Chondrocyte (in vitro differentiated cells): ENCODE data around the gene TOR3A. TPM values are rescaled to one million over a fixed set of nuclear protein-coding genes. Genes with fewer than 3 reads are reported as not detected.
"Not testable (repeated sequence)": the region's sequence is repeated elsewhere in the genome, so short reads cannot be mapped to it uniquely, and the experiment has no call there.

Source experiments
- DNase-seq: peaks from one replicate; pipeline ENCODE4 v3.0.0; 2021; ENCODE audit warnings: mixed read lengths, low spot score
- H3K27ac Mint-ChIP-seq: one replicate; pipeline ENCODE4 v1.8.0; 2021; ENCODE audit warnings: mild to moderate bottlenecking, moderate library complexity, mixed read lengths; ENCODE audit not compliant: unreplicated experiment
- H3K27me3 Mint-ChIP-seq: 2 replicates; pipeline ENCODE4 v1.8.0; 2021; ENCODE audit warnings: low read depth, mixed read lengths
- H3K36me3 Mint-ChIP-seq: 2 replicates; pipeline ENCODE4 v1.8.0; 2021; ENCODE audit warnings: low read depth, mixed read lengths
- H3K4me1 Mint-ChIP-seq: 2 replicates; pipeline ENCODE4 v1.8.0; 2021; ENCODE audit warnings: low read depth, mild to moderate bottlenecking, mixed read lengths
- H3K4me3 Mint-ChIP-seq: one replicate; pipeline ENCODE4 v1.8.0; 2021; ENCODE audit warnings: mild to moderate bottlenecking, moderate library complexity, mixed read lengths; ENCODE audit not compliant: unreplicated experiment
- H3K9me3 Mint-ChIP-seq: 2 replicates; pipeline ENCODE4 v1.8.0; 2021; ENCODE audit warnings: low read depth, mixed read lengths
- CTCF ChIP-seq: fragments of 200-600 bp; sonication (generic); IDR thresholded peaks from 2 replicates; pipeline ENCODE4 v1.5.0; 2021; ENCODE audit warnings: antibody characterized with exemption, mild to moderate bottlenecking, moderate library complexity
- long read RNA-seq: library from polyadenylated mRNA; stranded (forward); transcript quantifications from one replicate; pipeline ENCODE4 v2.0.0, GENCODE V29; 2021
- total RNA-seq: library from RNA; stranded (reverse); gene quantifications from 3 replicates; pipeline ENCODE4 v1.2.1, GENCODE V29; 2021

The TOR3A gene, protein sequence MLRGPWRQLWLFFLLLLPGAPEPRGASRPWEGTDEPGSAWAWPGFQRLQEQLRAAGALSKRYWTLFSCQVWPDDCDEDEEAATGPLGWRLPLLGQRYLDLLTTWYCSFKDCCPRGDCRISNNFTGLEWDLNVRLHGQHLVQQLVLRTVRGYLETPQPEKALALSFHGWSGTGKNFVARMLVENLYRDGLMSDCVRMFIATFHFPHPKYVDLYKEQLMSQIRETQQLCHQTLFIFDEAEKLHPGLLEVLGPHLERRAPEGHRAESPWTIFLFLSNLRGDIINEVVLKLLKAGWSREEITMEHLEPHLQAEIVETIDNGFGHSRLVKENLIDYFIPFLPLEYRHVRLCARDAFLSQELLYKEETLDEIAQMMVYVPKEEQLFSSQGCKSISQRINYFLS
- 17.9 to 19.8 TPM (median 19.4 TPM) in 3 replicates for total RNA-seq
- long read RNA-seq, transcript TOR3A-203 (6 exons, 2,724 nt): major isoform, 53 of 67 reads
- long read RNA-seq, partial matches to known transcripts: 1 of 67 reads
- long read RNA-seq, other reads (novel, unspliced or antisense): 13 of 67 reads

- H3K4me1 Mint-ChIP-seq: peaks cover 22% of the 10 kb centered on the region
- DNase-seq: peak; percentile 98
- H3K9me3 Mint-ChIP-seq: no peaks in the 10 kb centered on the region
- peaks cover 3% of the 10 kb centered on the region for H3K36me3 Mint-ChIP-seq
- TF ChIP-seq CTCF: peak; percentile 15
- no peaks in the 10 kb centered on the region for H3K27me3 Mint-ChIP-seq
- H3K4me3 Mint-ChIP-seq: peak within 1 kb of the TSS; percentile 87
- peak within 1 kb of the TSS; percentile 91 for H3K27ac Mint-ChIP-seq
Measured at GRCh38 chr1:179081687-179082332, at the start of gene TOR3A. TOR3A (plus strand) TSS chr1:179082070; CDS start chr1:179082129, 59 bp downstream.

- Mint-ChIP-seq H3K27me3 (no peaks in the 10 kb centered on the region), H3K4me1 (peaks cover 57% of the 10 kb centered on the region), H3K4me3 (no peak overlapping the region), H3K27ac (peak overlapping the region; percentile 9), H3K9me3 (no peaks in the 10 kb centered on the region), H3K36me3 (no peaks in the 10 kb centered on the region)
- TF ChIP-seq CTCF: no peak
- no peak for DNase-seq
Measured at GRCh38 chr1:179034720-179035119, 47.1 kb upstream of the TOR3A start.

DNA sequence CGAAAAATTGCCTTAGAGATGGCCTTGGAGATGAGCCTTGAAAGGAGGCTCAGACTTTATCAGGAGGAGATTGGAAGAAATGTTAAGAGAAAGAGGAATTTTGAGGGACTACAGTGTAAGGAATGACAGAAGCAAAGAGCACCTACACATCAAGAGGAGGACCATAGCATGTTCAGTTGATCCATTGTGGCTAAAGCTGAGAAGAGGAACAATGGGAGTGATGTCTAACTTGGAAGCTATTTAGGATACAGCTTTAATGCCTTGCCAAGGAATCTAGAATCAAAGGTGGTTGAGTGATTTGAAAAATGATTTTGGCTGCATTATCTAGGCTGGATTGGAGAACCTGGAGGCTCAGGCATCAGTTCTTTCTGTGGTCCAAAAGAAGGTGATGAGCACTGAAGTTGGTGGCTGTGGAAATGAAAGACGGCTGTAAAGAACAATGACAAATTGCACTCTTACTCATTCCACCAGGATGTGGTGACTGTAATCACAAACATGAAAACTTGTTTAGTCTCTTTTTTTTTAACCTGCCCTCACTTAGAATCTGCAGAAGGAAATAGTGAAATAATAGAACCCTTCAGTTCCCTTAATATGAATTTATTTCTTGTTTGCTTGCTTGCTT lies 44.9 kb upstream of the TOR3A start:
- H3K27ac Mint-ChIP-seq: no peak overlapping the region
- TF ChIP-seq CTCF: no peak
- no peaks in the 10 kb centered on the region for H3K27me3 Mint-ChIP-seq
- no peak for DNase-seq
- H3K9me3 Mint-ChIP-seq: no peaks in the 10 kb centered on the region
- no peak overlapping the region for H3K4me3 Mint-ChIP-seq
- no peaks in the 10 kb centered on the region for H3K36me3 Mint-ChIP-seq
- H3K4me1 Mint-ChIP-seq: peaks cover 55% of the 10 kb centered on the region

DNA sequence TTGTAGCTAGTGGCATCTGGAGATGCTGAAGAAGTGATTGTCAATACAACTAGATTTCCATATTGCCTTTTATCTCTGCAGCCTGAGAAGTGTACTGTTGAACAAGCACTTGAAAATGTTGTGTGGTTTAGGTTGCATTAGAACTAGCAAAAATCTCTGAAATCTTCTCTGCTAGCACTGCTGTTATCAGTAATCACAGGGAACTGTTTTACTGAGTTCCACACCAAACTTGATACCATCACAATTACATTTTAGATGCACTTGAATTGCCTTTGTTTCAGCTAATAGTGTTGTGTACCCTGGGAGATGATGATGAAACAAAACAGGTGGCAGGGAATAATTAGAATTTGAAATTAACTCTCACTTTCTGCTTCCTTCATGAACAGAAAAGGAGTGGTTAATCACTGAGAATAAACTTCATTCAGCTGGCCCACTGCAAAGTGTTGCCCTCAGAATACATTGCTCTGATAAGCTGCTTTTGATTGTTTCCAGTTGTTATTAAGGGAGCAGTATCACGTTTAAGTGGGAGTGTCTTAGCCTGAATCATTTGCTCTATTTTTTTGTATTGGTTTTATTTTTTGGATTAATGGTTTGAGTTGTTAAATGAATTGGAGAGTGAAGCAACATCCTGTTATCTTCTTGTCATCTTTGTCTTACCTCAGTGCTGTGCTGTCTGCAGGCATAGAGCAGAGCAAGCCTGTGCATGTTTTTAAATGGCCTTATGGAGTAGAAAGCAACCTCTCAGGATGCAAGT lies 43.2 kb upstream of the TOR3A start:
- no peak for DNase-seq
- H3K4me3 Mint-ChIP-seq: no peak overlapping the region
- no peaks in the 10 kb centered on the region for H3K9me3 Mint-ChIP-seq
- no peaks in the 10 kb centered on the region for H3K27me3 Mint-ChIP-seq
- H3K4me1 Mint-ChIP-seq: peaks cover 41% of the 10 kb centered on the region
- H3K27ac Mint-ChIP-seq: no peak overlapping the region
- no peak for TF ChIP-seq CTCF
- H3K36me3 Mint-ChIP-seq: no peaks in the 10 kb centered on the region

DNA sequence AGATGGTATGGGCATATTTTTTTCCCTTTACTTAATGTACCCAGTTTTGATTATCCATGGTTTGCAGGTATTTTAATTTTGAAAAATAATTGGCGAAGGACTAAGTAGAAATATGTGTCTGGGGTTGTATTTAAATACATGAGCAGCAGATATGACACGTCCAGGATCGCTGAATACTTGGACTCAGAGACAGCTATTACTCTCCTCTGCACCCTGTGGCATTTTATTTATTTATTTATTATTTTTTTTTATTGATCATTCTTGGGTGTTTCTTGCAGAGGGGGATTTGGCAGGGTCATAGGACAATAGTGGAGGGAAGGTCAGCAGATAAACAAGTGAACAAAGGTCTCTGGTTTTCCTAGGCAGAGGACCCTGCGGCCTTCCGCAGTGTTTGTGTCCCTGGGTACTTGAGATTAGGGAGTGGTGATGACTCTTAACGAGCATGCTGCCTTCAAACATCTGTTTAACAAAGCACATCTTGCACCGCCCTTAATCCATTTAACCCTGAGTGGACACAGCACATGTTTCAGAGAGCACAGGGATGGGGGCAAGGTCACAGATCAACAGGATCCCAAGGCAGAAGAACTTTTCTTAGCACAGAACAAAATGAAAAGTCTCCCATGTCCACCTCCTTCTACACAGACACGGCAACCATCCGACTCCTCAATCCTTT lies 42.2 kb upstream of the TOR3A start:
- not testable (repeated sequence) for H3K36me3 Mint-ChIP-seq, DNase-seq, H3K4me3 Mint-ChIP-seq, H3K9me3 Mint-ChIP-seq, H3K27me3 Mint-ChIP-seq, H3K27ac Mint-ChIP-seq
- H3K4me1 Mint-ChIP-seq: peaks cover 33% of the 10 kb centered on the region

GRCh38 chr1:179040175-179040551 lies 41.7 kb upstream of the TOR3A start:
- H3K36me3 Mint-ChIP-seq, H3K27me3 Mint-ChIP-seq, H3K9me3 Mint-ChIP-seq, H3K27ac Mint-ChIP-seq, H3K4me3 Mint-ChIP-seq, DNase-seq: not testable (repeated sequence)
- peaks cover 30% of the 10 kb centered on the region for H3K4me1 Mint-ChIP-seq
